Measurements from ENCODE around the gene ARMS2.

GRCh38 chr10:122435212-122435827, 19.1 kb upstream of the ARMS2 start:
- TF ChIP-seq TEAD4 (CRISPR knock-in tag; IDR thresholded peaks at IDR 0.05) (no peak), CTCF (IDR thresholded peaks at IDR 0.05) (peak; percentile 64), NFYB (CRISPR knock-in tag; conservative IDR thresholded peaks at IDR 0.05; ENCODE audit: low read depth) (no peak), ZNF423 (CRISPR knock-in tag; IDR thresholded peaks at IDR 0.05) (no peak), ZNF281 (CRISPR knock-in tag; IDR thresholded peaks at IDR 0.05) (no peak), CBFB (CRISPR knock-in tag; IDR thresholded peaks at IDR 0.05; ENCODE audit: low read depth) (no peak), JUN (CRISPR knock-in tag; IDR thresholded peaks at IDR 0.05) (no peak), SP1 (CRISPR knock-in tag; conservative IDR thresholded peaks at IDR 0.05) (no peak), MAX (CRISPR knock-in tag; IDR thresholded peaks at IDR 0.05) (no peak), NR2C2 (CRISPR knock-in tag; IDR thresholded peaks at IDR 0.05) (no peak)
